Transverse colon (tissue), 4 donors: ENCODE results near the gene SPESP1. TPM values are rescaled to one million over a fixed set of nuclear protein-coding genes. Genes with fewer than 3 reads are reported as not detected.

Experiments used
- DNase-seq: peaks from one replicate; pipeline ENCODE4 v3.0.0-alpha.2; 2019
- H3K27ac ChIP-seq, 4 donors: fragments of 200-600 bp; sonication (generic); 2 replicates each; pipeline ENCODE4 v1.5.1; 2016 to 2018; ENCODE audit warnings: inconsistent platforms in 4 of 4
- H3K27me3 ChIP-seq: fragments of 200-600 bp; sonication (generic); 2 replicates; pipeline ENCODE4 v1.5.1; 2017; ENCODE audit warnings: inconsistent platforms
- H3K36me3 ChIP-seq, 4 donors: fragments of 200-600 bp; sonication (generic); 2 replicates each; pipeline ENCODE4 v1.5.1; 2017 to 2019; ENCODE audit warnings: inconsistent platforms in 4 of 4
- H3K4me1 ChIP-seq, 4 donors: fragments of 200-600 bp; sonication (generic); 2 replicates each; pipeline ENCODE4 v1.5.1; 2017 to 2020; ENCODE audit warnings: inconsistent platforms in 4 of 4
- H3K4me3 ChIP-seq, 4 donors: fragments of 200-600 bp; sonication (generic); 1 replicate in 1 of 4; 2 replicates in 3 of 4; pipeline versions ENCODE4 v1.5.1 to v1.6.1; 2017 to 2019; ENCODE audit warnings: inconsistent platforms in 4 of 4
- H3K9me3 ChIP-seq, 2 donors: fragments of 200-600 bp; sonication (generic); 2 replicates each; pipeline ENCODE4 v1.5.1; 2017 to 2019; ENCODE audit warnings: inconsistent platforms in 2 of 2
- CTCF ChIP-seq, 5 experiments: fragments of 200-600 bp in 3 of 5; fragments of 450-650 bp in 2 of 5; sonication (generic) in 3 of 5; IDR thresholded peaks; 1 replicate in 2 of 5; 2 replicates in 3 of 5; pipeline ENCODE4 v1.5.1; 2016 to 2017; ENCODE audit warnings: antibody characterized with exemption in 5 of 5, inconsistent platforms in 3 of 5, mild to moderate bottlenecking in 2 of 5, moderate library complexity in 1 of 5
- EP300 ChIP-seq: sonication (generic); formaldehyde crosslinking; IDR thresholded peaks from one replicate; pipeline ENCODE4 v1.6.1; 2017; ENCODE audit warnings: antibody characterized with exemption, low read depth
- POLR2A ChIP-seq: fragments of 450-650 bp; IDR thresholded peaks from one replicate; pipeline ENCODE4 v1.6.1; 2016; ENCODE audit warnings: antibody characterized with exemption, mild to moderate bottlenecking, moderate library complexity
- POLR2AphosphoS5 ChIP-seq, 3 donors: sonication (generic); formaldehyde crosslinking; IDR thresholded peaks; one replicate each; pipeline ENCODE4 v1.6.1; 2016; ENCODE audit warnings: antibody characterized with exemption in 3 of 3
- whole genome bisulfite sequencing, 2 donors: methylation state at CpG; one replicate each; pipeline ENCODE4 v1.1.5; 2018; ENCODE audit warnings: low coverage in 1 of 2; 5-methylcytosine and 5-hydroxymethylcytosine counted together
- in situ Hi-C, 4 donors: fragments of 200-750 bp; cut with MboI; loops; one replicate each; pipeline versions ENCODE4 v1.15.0 to v1.15.1; 2017; ENCODE audit warnings: low sequenced_read_pairs in 3 of 4, low pct_ligation_motif_present in 1 of 4, low pct_unique_long_range_greater_than_20kb in 1 of 4
- intact Hi-C: fragments of 100-400 bp; cut with DNase I; formaldehyde crosslinking; loops from one replicate; pipeline ENCODE4 v1.15.1; 2023; ENCODE audit warnings: low total_unique reads
- total RNA-seq, 4 donors: library from RNA; depleted of rRNA; stranded (reverse); fragments of >200 nt; gene quantifications; one replicate each; pipeline ENCODE4 v1.1.0, GENCODE V29; 2016

SPESP1 gene
- total RNA-seq, 4 donors from 2014 or later = 1.5 to 2.5 TPM; not detected in 2

GRCh38 chr15:68987120-68987519 is 56.8 kb downstream of the SPESP1 start:
- H3K27ac ChIP-seq = no peak overlapping the region
- DNase-seq = no peak
- no peaks in the 10 kb centered on the region for H3K4me1 ChIP-seq
- no peaks in the 10 kb centered on the region for H3K36me3 ChIP-seq
- no peaks in the 10 kb centered on the region for H3K9me3 ChIP-seq
- H3K4me3 ChIP-seq = no peak overlapping the region
- TF ChIP-seq CTCF (IDR thresholded peaks at IDR 0.05) = no peak
- 81 to 88% methylated on average over 3 to 6 of the region's 6 CpGs for WGBS, 2 donors
- in situ Hi-C loops (no loop called here), intact Hi-C loops (no loop called here)
- no peaks in the 10 kb centered on the region for H3K27me3 ChIP-seq

- no peaks in the 10 kb centered on the region for H3K4me1 ChIP-seq
- no peak overlapping the region for H3K27ac ChIP-seq
- no peaks in the 10 kb centered on the region for H3K9me3 ChIP-seq
- in situ Hi-C loops (no loop called here), intact Hi-C loops (no loop called here)
- no peaks in the 10 kb centered on the region for H3K36me3 ChIP-seq
- WGBS, 2 donors = 57 to 67% methylated on average over 1 of the region's 1 CpG
- no peak for DNase-seq
- H3K27me3 ChIP-seq = no peaks in the 10 kb centered on the region
- H3K4me3 ChIP-seq = no peak overlapping the region
- TF ChIP-seq CTCF (IDR thresholded peaks at IDR 0.05) (no peak), POLR2AphosphoS5 (IDR thresholded peaks at IDR 0.05) (no peak), EP300 (no peak), POLR2A (no peak)
These were observed 57.4 kb downstream of the SPESP1 start for GRCh38 chr15:68987676-68988075.

- in situ Hi-C loops = no loop called here
- H3K27me3 ChIP-seq = no peaks in the 10 kb centered on the region
- no peak overlapping the region for H3K4me3 ChIP-seq
- no peaks in the 10 kb centered on the region for H3K36me3 ChIP-seq
- no peaks in the 10 kb centered on the region for H3K4me1 ChIP-seq
- no peak for DNase-seq
- H3K9me3 ChIP-seq = no peaks in the 10 kb centered on the region
- TF ChIP-seq EP300 (no peak), POLR2AphosphoS5 (IDR thresholded peaks at IDR 0.05) (no peak), CTCF (IDR thresholded peaks at IDR 0.05) (no peak), POLR2A (no peak)
- intact Hi-C loops = no loop called here
- 79% methylated on average over 2 of the region's 2 CpGs; no CpG with 5 or more reads in 1 of the 2 donors for WGBS, 2 donors
- no peak overlapping the region for H3K27ac ChIP-seq
These were observed 59.4 kb downstream of the SPESP1 start for GRCh38 chr15:68989541-68990230.

GRCh38 chr15:68990231-68990991 is 60.1 kb downstream of the SPESP1 start:
- H3K4me1 ChIP-seq = no peaks in the 10 kb centered on the region
- in situ Hi-C loops (no loop called here), intact Hi-C loops (no loop called here)
- no peaks in the 10 kb centered on the region for H3K9me3 ChIP-seq
- no peak for TF ChIP-seq EP300
- no peak for TF ChIP-seq POLR2AphosphoS5 (IDR thresholded peaks at IDR 0.05)
- no peak for TF ChIP-seq CTCF (IDR thresholded peaks at IDR 0.05)
- no peak for TF ChIP-seq POLR2A
- DNase-seq = no peak
- H3K27ac ChIP-seq = no peak overlapping the region
- H3K4me3 ChIP-seq = no peak overlapping the region
- 79 to 80% methylated on average over 2 to 7 of the region's 7 CpGs for WGBS, 2 donors
- no peaks in the 10 kb centered on the region for H3K27me3 ChIP-seq
- H3K36me3 ChIP-seq = no peaks in the 10 kb centered on the region
